SU-DHL-6 (cell line): ENCODE results near the gene RPIA.

ENCODE experiments used
- CTCF ChIP-seq: fragments of 200-600 bp; sonication (generic); IDR thresholded peaks from one replicate; pipeline ENCODE4 v1.5.1; 2017; ENCODE audit warnings: antibody characterized with exemption, mild to moderate bottlenecking, low read length, moderate library complexity; ENCODE audit not compliant: insufficient read depth, poor library complexity, severe bottlenecking
- EZH2phosphoT487 ChIP-seq: fragments of 200-600 bp; sonication (generic), shearing (Covaris generic); conservative IDR thresholded peaks from 2 replicates; pipeline ENCODE4 v1.6.1; 2018; ENCODE audit warnings: mild to moderate bottlenecking, antibody characterized with exemption, low read length, moderate library complexity, mixed read lengths

- no peak for TF ChIP-seq CTCF
- no peak for TF ChIP-seq EZH2phosphoT487
Observed at GRCh38 chr2:88711289-88711688, 19.8 kb downstream of the RPIA start.
